H54 (cell line): Measurements from ENCODE around the gene LRRC7.

Experiments
- DNase-seq: peaks from one replicate; pipeline ENCODE4 v3.0.0; 2011; ENCODE audit warnings: low spot score, mixed read lengths; ENCODE audit not compliant: insufficient read length
- FAIRE-seq: peaks from 3 replicates; lab custom pipeline; 2011; peaks lifted over from hg19 to GRCh38; lab: Jason Lieb, UNC
- POLR2A ChIP-seq: IDR thresholded peaks from 2 replicates; pipeline ENCODE4 v1.6.1; 2011; ENCODE audit warnings: low read depth, mild to moderate bottlenecking, low read length

The LRRC7 gene

GRCh38 chr1:69648486-69648885, 80.8 kb downstream of the LRRC7 start:
- no peak for FAIRE-seq
- TF ChIP-seq POLR2A = no peak
- no peak for DNase-seq

GRCh38 chr1:69649383-69649990, 81.8 kb downstream of the LRRC7 start:
- FAIRE-seq (no peak), DNase-seq (no peak)
- TF ChIP-seq POLR2A = no peak

GRCh38 chr1:69650779-69651178, 83.1 kb downstream of the LRRC7 start:
- no peak for FAIRE-seq

DNA sequence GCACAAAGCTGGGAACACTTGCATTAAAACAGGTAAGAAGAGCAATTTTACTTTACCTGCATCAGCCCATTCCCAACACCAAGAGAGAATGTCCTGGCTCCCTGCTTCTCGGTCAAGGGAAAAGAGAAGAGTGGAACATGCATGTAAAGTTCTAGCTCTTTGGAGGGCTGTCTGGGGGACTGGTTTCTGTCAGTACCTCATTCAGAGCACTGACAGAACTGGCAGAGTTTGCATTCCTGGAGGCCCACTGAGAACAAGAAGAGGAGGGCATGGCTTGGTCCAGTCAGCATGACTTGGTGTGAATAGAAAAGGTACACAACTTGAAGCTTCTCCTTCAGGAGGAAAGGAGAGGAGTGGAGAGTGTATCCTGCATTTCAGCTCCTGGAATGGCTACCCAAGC, 83.9 kb downstream of the LRRC7 start:
- TF ChIP-seq POLR2A = no peak
- FAIRE-seq = no peak
- no peak for DNase-seq

More at GRCh38 chr1:69650779-69651178, 83.1 kb downstream of the LRRC7 start:
- no peak for DNase-seq
- TF ChIP-seq POLR2A = no peak

DNA sequence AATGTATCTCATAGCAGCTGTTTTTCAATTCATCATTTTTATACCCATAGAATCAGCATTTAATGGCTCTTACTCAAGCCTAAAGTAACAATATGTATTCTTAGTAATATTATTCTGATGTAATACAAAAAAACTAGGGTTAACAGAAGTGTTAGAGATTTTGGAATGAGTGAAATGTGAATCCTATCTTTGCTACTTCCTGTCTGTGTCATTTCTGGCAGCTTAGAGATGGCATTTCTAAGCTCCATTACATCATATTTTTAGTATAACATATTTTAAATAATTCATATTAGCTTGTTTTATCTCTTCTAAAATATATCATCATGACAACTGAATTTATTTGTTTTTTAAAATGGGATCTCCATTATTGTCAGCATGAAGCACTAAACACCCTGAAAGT, 90.2 kb downstream of the LRRC7 start:
- DNase-seq = no peak
- no peak for FAIRE-seq
- TF ChIP-seq POLR2A = no peak

DNA sequence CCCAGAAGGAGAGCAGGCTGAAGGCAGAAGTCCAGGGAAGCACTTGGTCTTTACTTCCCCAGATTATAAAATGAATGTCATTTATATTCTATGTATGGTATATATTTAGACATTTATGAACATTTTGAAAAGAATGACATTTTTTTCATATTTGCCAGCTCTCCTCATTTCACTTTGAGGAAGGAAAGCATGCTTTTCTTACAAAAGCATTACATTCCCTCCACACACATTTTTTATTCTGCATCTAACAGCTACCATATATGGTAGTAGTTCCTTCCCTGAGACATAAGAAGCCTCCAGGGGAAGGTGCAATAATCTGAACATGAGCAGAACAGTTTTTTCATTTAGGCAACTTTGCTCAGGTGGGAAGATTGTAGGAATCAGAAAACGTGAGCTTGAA, 94.0 kb downstream of the LRRC7 start:
- FAIRE-seq = no peak
- TF ChIP-seq POLR2A = no peak
- no peak for DNase-seq

DNA sequence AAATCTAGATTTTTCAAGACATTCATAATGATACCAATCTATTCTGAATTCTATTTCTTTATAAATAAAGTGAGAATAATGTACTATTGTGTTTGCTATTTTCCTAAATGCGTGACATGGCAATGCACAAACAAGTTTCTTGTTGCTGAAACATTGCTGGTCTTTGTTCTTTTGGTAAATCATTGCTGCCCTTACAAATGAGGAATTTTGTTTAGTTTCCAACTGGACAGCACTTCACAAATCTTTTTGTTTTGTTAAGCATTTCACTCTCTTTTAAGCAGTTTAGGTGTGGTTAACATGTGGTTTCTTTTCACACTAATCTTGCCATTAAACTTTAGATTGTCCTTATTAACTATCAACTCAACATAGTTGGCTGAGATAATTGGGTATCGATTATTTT, 94.6 kb downstream of the LRRC7 start:
- no peak for TF ChIP-seq POLR2A
- FAIRE-seq (no peak), DNase-seq (no peak)

GRCh38 chr1:69671363-69672010, 103.8 kb downstream of the LRRC7 start:
- peak; percentile 71 for FAIRE-seq
- peak; percentile 3 for DNase-seq
- no peak for TF ChIP-seq POLR2A

GRCh38 chr1:69673321-69673720, 105.6 kb downstream of the LRRC7 start:
- FAIRE-seq (no peak), DNase-seq (no peak)
- no peak for TF ChIP-seq POLR2A

DNA sequence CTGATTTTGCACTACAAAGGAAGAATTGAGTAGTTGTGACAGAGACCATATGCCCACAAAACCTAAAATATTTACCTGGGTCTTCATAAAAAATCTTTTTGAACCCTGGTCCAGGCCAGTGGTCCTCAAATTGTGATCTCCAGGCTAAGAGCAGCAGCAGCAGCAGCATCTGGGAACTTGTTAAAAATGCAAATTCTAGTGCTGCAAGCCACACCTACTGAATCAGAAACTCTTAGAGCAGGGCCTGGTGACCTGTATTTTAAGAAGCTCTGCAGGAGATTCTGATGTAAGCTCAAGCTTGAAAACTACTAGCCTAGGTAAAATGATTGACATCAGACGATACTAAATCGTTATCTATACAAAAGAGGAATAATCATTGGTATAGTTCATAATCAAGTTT, 112.2 kb downstream of the LRRC7 start:
- no peak for TF ChIP-seq POLR2A
- FAIRE-seq = no peak
- no peak for DNase-seq

GRCh38 chr1:69686367-69686984, 118.8 kb downstream of the LRRC7 start:
- TF ChIP-seq POLR2A = no peak
- DNase-seq (no peak), FAIRE-seq (no peak)

DNA sequence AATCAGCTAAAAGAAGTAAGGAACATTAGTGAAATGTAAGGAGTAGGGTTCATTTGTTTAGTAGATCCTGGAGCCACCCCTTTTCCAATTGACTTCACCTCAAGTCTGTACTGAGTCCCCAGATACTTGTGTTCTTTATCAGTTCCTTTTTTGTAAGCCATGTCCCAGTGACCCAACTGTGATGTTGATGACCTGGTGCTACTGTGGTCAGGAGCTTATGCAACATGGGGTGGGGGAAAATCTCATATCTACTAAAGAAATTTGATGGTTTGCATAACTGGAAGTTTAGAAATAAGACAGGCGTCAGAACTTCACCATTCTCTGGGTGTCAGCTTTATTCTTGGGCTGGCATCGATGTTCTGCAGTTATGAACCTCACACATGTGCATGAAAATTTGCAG, 120.5 kb downstream of the LRRC7 start:
- no peak for TF ChIP-seq POLR2A
- DNase-seq (no peak), FAIRE-seq (no peak)

DNA sequence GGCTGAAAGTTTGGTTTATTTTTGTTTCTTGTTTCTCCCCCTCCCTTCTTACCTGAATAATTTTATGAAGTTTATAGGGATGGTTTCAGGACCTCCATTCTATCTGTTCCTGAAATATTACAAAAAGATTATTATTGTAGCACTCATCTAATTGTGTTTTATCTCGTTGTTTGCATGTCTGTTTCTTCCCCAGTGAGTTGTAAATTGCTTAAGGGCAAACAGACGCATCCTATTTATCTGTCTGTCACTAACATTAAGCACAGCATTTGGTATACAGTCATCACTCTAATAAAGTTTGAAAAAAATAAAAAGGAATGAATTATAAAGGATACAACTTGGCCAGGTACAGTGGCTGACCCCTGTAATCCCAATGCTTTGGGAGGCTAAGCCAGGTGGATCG, 123.5 kb downstream of the LRRC7 start:
- no peak for TF ChIP-seq POLR2A
- DNase-seq (no peak), FAIRE-seq (no peak)

GRCh38 chr1:69693921-69694675, 126.4 kb downstream of the LRRC7 start:
- TF ChIP-seq POLR2A = no peak
- DNase-seq = no peak
- no peak for FAIRE-seq

DNA sequence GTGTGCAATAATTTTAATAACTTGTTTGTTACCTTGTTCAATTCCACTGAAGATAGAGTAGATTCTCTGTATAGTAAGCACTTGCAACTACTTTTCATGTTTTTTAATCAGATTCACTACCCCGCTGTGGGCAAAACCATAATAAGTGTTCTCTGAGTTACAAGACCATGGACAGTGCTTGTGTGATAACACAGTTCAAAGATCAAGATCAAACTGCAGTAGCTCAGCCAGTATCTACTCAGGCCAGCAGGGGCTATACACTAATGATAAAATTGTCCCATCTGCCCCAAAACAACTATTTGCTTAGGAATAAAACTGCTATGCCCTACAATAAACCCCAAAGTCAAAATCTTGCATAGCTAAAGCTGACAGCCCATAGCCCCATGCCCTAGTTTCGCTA, 129.6 kb downstream of the LRRC7 start:
- FAIRE-seq (no peak), DNase-seq (no peak)
- TF ChIP-seq POLR2A = no peak
